GM19025 (cell line): ENCODE data around the gene PCED1A.

Experiments
- ATAC-seq: cut with Tn5 transposase; IDR thresholded peaks from one replicate; pipeline ENCODE4 v1.9.1; 2021; ENCODE audit warnings: mild to moderate bottlenecking, low read depth, moderate library complexity; ENCODE audit not compliant: unreplicated experiment

The PCED1A gene, protein sequence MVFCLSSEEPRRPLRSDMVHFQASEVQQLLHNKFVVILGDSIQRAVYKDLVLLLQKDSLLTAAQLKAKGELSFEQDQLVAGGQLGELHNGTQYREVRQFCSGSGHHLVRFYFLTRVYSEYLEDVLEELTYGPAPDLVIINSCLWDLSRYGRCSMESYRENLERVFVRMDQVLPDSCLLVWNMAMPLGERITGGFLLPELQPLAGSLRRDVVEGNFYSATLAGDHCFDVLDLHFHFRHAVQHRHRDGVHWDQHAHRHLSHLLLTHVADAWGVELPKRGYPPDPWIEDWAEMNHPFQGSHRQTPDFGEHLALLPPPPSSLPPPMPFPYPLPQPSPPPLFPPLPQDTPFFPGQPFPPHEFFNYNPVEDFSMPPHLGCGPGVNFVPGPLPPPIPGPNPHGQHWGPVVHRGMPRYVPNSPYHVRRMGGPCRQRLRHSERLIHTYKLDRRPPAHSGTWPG

DNA sequence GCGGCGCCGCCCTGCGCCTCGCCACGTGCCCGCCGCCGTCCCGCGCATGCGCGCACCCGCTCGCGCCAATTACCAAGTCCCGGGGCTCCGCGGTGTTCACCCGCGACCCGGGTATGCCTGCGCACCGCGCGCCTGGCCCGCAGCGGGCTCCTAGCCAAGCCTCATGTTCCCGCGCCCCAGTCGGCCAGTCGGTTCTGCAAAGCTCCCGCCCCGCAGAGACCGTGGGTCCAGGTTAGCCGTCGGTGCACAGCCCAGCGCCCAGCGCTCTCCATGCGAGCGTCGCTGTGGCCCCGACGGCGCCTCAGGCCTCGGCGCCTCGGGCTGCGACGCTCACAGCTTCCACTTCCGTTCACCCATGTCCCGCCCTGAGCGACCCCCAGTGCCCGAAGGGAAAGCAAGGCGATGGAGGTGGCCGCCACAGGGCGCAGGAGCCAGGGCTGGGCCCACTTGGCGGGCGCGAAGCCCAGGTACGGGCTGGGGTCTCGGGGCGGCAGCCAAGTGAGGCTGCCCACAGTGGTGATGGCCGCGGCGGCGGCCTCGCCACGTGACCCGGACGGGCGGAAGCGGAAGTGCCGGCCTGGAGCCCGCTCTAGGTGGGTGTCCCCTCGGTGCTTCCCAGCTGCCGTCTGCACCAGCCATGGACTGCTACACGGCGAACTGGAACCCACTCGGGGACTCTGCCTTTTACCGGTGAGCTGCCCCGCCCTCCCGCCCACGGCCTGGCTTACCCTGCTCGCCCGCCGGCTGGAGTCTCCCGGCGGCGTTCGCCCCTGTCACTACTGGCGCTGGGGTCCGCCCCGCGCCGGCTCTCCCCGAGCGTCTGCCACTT lies at the start of gene PCED1A, which contains the start of gene VPS16:
TSS of gene PCED1A (minus strand) at position 518 of the 829 bp plus-strand sequence. CDS start 743 bp downstream, outside the sequence.
TSS of gene VPS16 (plus strand) at position 608 of the 829 bp plus-strand sequence. CDS start at position 638, 30 bp downstream.
- peak; percentile 97 for ATAC-seq

DNA sequence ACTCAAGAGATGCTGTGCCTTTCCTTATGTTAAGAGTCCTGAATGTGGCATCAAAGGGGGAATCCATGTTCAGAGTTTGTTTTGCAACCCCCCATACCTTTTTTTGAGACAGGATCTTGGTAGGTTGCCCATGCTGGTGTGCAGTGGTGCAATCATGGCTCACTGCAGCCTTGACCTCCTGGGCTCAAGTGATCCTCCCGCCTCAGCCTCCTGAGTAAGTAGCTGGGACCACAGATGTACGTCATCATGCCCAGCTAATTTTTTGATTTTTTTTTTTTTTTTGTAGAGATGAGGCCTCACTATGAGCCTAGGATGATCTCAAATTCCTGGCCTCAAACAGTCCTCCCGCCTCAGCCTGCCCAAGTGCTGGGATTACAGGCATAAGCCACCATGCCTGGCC lies 49.3 kb upstream of the PCED1A start:
- ATAC-seq, result no peak

DNA sequence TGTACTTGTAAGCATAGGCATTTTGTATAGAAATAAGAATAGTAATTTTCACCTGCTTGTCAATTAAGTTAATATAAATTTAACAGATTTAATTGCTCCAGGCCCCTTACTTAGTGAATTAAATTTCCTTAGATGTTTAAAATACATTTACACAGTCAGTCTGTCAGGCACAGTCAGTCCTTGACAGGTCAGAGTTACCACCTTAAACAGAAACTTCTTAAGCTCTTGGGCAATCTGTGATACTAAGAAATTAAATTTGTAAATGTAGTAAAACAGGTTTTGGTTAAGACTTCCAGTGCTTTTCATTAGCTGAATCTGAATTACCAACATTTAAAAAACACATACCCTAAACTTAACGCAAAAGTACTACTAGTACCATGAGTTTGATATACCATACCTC lies 48.8 kb upstream of the PCED1A start:
- no peak for ATAC-seq

DNA sequence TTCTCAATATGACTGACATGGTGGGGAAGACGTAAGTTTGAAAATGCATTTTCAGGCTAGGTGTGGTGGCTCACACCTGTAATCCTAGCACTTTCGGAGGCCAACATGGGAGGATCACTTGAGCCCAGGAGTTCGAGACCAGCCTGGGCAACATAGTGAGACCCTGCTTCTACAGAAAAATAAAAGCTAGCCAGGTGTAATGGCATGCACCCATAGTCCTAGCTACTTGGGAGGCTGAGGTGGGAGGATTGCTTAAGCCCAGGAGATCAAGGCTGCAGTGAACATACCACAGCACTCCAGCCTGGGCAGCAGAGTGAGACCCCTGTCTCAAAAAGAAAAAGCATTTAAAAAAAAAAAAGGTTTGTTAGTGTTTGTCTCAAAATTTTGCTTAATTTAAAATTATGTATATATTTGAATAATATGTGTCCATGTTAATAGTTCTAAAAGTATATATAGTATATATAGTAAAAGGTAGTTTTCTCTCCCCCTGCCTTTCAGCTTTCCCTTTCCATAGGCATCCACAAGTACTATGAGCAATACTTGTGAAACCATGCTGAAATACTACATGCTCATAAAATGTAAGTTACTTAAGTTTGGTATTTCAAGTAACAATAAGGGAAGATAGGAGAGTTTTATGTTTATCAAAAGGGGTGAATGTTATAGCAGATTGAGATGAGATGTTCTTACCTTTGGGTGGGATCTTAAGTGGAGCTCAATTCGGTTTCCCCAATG lies 47.9 kb upstream of the PCED1A start:
- no peak for ATAC-seq

DNA sequence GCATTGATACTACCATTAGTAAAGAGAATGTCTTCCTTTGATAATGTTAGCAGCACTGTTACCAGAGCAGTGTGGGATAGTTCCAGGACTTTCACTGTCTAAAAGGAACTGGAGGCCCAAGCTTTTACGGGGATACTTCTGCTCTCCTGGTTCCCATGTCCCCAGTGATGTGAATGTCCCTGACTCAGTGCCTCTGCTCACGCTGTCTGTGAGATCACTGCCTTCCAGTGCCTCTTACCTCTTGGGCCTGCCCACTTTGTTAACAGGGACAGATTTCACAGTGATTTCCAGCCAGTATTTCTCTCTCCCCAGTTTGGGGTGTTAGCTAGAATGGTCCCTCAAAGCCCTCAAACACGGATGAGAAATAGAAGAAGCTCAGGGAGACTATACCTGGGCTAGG lies 47.3 kb upstream of the PCED1A start:
- no peak for ATAC-seq

DNA sequence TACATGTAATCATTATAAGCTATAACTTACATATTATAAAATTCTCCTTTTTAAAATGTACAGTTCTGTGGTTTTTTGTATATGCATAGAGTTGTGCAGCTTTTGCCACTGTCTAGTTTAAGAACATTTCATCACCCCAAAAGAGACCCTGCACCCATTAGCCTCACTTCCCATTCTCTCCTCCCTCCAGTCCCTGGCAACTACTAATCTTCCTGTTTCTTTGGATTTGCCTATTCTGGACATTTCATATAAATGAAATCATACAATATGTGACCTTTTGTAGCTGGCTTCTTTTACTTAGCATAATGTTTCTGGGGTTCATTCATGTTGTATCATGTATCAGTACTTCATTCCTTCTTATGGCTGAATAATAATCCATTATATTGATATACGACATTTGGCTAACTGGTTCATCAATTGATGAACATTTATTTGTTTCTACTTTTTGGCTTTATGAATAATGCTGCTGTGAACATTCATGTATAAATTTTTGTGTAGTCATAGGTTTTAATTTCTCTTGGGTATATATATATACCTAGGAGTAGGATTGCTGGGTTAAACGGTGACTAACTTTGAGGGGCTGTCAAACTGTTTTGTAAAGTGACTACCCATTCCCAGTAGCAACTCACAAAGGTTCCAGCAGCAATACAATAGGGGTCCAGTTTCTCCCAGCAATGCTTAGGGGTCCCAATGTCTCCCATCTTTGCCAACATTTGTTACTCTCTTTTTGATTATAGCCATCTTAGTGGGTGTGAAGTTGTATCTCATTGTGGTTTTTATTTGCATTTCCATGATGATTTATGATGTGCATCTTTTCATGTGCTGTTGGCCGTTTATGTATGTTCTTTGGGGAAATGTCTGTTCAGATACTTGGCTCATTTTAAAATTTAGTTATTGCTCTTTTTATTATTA lies 43.5 kb upstream of the PCED1A start:
- no peak for ATAC-seq

DNA sequence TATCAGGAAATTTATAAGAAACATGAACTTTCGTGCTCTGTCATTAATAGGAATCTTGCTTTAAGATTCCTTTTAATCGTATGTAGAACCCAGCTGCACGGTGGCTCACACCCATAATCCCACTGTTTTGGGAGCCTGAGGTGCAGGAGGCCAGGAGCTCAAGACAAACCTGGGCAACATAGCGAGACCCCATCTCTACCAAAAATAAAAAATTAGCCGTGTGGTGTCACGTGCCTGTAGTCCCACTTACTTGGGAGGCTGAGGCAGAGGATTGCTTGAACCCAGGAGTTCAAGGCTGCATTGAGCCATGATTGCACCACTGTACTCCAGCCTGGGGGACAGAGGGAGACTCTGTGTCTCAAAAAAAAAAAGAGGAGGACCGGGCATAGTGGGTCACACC lies 40.2 kb upstream of the PCED1A start:
- no peak for ATAC-seq

DNA sequence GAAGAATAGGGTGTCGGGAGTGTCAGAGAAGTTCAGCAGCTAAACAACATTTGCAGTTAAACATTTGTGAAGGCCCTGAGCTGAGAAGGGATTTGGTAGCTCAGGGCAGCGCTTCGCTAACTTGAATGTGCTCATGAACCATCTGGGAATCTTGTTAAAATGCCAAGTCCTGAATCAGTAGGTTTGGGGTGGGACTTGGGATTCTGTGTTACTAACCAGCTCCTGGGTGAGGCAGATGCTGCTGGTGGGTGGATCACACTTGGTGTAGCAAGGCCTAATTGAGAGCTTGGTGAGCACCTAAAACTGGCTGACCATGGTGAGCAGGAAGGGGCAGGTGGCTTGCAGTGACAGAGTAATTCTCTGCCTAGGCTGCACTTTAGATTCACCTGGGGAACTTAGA lies 38.7 kb upstream of the PCED1A start:
- ATAC-seq, result no peak

DNA sequence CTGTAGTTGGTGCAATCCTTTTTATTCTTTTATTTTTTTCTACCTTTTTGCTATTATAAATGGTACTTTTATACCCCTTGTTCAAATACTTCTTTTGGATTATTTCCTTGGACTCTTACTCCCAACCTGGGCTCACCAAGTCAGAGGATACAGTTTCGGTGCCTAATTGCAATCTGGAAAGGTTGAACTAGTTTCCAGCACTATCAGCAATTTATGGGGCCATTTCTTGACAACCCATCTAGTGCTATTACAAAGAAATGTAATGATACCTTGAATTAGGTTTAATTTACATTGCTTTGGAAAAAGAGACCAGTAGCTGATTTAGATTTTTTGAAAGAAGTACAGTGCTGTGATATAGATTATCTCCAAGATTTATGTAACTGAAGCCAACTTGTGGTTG lies 38.1 kb upstream of the PCED1A start:
- no peak for ATAC-seq

DNA sequence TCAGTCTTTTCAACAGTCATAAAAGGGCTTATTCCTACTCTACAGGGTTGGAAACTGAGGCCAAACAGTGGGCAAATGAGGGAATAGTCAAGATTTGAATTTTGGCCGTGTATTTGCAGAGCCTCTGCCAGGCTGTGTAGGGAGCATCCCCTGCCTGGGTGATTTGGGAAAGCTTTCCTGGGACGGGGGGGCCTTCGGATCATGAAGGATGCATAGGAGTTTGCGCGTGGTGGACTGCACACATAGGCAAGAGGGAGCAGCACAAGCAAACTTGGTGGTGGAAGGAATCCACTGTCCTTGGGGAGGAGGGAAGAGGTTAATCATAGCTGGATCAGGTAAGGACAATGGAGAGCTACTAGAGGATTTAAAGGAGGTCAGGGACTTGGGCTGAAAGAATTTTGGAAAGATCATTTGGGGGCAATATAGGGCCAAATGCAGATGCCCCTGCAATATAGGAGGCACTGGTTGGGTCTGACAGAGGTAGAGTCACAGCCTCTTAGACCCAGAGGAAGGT lies 35.3 kb upstream of the PCED1A start:
- ATAC-seq, result no peak

DNA sequence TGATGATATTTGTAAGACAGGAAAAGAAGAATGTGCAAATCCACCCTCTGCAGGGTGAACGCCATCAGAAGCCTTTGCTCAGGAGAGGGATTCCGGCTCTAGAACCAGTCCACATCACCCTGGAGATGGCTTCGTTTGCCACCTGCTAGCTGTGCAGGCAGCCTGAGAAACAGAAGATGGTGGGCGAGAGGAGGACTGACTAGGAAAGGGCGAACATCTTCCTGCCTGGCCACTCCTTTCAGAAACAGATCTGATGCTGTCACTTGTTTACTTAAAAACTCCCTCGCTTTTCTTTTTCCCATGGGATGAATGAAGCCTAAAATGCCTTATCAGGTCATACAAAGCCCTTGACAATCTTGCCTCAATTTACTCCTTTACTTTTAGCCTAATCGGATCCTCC lies 34.0 kb upstream of the PCED1A start:
- ATAC-seq, result no peak

DNA sequence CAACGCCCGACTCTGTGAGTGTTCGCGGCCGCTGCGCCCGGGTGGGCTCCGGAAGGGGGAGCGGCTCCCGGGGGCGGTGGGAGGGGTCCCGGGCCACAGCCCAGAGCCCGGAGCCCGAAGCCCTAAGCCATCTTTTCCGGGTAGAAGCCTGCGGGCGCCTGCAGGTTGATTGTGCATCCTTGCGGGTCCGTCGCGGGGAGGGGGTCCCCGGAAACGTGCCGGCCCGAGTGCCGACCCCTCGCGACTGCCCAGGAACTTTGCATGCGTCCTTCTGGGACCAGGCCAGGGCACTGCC lies 33.2 kb upstream of the PCED1A start:
- ATAC-seq, result no peak

DNA sequence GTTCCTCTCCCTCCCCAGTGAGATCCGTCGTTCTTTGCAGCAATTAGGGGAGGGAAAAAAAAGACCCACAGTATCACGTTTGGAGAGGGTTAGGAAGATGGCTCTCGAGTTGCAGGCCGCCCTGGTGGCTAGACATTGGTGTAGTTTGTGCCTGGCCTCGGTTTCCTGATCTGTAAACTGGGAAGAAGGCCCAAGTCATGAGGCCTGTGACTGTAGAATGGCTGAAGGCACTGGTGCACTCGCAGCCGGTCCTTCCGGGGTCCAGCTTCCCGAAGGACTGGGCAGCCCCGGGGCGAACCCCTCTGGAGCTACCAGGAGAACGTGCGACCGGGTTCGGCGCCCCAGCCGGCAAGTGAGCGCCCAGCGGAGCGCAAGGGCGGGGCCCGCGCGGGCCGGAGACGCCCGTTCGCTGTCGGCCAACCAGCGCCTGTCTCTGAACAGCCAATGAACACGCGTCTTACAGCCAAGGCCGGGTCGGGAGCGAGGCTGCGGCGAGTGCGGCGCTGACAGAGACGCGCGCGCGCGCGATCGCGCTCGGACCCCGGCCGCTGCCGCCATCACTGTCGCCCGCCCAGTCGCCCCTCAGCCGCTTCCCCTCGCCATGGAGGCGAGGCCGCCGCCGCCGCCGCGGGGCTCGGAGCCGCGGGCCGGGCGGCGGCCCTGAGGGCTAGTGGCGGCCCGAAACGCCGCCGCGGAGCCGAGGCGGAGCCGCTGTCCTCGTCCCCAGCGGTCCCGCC lies 32.7 kb upstream of the PCED1A start, which contains the start of gene PTPRA:
TSS of gene PTPRA (plus strand) at position 472 of the 737 bp plus-strand sequence. CDS start 90,797 bp downstream, outside the sequence.
- peak; percentile 92 for ATAC-seq

DNA sequence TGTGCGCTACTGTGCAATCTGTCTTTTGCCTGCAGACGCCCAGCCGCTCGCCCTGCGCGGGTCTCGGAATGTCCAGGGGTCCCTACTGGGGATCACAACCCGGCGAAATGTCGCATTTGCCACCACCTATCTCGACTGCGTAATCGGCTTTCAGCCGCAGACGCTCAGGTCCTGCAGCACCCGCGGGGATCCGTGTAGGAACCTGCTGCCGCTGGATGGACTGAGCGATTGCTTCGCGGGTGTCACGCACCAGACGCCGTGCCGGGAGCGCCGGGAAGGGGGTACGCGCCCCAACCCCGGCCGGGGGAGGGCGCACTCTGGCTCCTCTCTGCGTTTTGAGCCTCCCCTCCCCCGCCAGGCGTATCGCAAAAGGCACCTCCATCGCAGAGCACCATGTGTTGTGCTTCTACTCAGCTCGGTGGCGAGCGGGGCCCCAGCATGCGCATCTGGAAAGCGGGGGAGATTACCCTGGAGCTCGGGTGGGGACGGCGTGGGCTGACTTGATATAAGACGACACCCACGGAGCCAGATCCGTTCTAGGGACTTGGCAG lies 32.1 kb upstream of the PCED1A start:
- ATAC-seq, result no peak

DNA sequence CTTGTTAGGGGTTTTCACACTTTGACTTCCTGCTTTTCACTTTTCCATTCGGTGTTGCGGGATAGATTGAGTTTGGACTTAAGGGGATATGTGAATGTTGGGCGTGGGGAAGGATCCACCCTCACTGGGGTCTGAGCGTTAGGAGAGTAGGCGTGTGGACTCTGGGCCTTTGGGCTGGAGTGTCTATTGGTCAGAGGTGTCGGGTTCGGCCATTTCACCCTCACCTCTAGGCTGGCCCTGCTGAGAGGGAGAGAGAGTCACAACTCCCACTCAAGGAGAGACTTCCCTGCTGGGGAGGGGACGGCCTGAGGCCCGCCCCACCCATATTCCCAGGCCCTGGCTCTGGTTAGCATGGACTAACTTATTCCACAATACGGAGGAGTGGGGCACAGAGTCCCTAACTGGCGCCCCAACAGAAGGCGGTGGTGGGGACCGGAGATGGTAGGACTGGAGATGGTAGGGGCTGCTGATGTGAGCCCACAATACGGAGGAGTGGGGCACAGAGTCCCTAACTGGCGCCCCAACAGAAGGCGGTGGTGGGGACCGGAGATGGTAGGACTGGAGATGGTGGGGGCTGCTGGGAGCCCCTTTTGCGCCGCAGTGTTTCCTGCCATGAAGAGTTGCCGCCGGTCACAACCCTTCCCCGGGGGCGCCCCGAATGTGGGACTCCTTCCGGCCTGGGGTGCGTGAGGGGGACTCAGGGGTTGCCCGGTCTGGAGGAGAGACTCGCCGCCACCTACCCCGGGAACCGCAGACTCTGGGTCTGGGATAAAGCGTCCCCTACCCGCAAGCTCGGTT lies 31.4 kb upstream of the PCED1A start:
- ATAC-seq, result no peak

DNA sequence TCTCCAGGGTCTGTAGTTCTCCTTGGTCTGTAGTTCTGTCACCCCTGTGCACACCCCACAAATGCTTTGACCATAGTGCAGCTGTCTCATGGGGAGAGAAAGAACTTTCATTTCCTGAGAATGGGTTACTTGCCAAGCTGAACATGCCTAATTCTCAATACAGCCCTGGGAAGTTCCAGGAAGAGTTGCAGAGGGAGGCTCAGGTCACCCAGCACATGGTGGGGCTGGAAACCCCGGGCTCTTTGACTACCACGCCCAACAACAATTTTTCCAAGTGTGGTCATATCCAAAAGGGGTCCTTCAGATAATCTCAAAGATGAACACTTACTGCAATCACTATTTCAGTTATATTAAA lies 30.6 kb upstream of the PCED1A start:
- ATAC-seq, result no peak

DNA sequence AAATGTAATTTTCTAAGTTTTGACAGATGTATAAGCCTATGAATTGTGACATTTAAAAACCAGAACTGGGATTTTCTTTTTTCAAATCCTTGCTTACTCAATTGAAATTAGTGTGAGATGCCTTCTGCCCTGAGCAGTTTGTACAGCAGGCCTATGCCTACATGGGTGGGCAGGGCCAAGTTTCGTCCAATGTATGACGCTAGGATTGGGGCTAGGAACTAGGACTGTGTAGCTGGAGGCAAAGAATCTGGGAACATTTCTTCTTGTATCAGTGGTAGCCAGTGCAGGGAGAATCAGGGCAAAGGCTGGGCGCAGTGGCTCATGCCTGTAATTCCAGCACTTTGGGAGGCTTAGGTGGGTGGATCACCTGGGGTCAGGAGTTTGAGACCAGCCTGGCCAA lies 28.9 kb upstream of the PCED1A start:
- no peak for ATAC-seq
